SK-N-SH treated with all-trans-retinoic acid at 6 μM for 48 hours (cell line): ENCODE measurements around the gene TIMP1.

Source experiments
- ARNTL ChIP-seq: fragments of 450-650 bp; formaldehyde crosslinking; IDR thresholded peaks from 2 replicates; pipeline ENCODE4 v1.5.0; 2020; ENCODE audit warnings: low read depth, mild to moderate bottlenecking, moderate library complexity, borderline replicate concordance
- CREB5 ChIP-seq: fragments of 250-450 bp; sonication (Bioruptor Pico); IDR thresholded peaks from 2 replicates; pipeline ENCODE4 v1.5.1; 2020; ENCODE audit warnings: low read depth, mild to moderate bottlenecking, moderate library complexity
- PATZ1 ChIP-seq: fragments of 250-450 bp; sonication (Bioruptor Pico); IDR thresholded peaks from 2 replicates; pipeline ENCODE4 v1.8.0; 2020; ENCODE audit warnings: mild to moderate bottlenecking, moderate library complexity, borderline replicate concordance
- SNAI2 ChIP-seq: fragments of 250-450 bp; sonication (Bioruptor Pico); IDR thresholded peaks from 2 replicates; pipeline ENCODE4 v1.5.0; 2020; ENCODE audit warnings: mild to moderate bottlenecking, moderate library complexity
- TCF4 ChIP-seq: fragments of 250-450 bp; sonication (Bioruptor Pico); IDR thresholded peaks from 2 replicates; pipeline ENCODE4 v1.8.0; 2021; ENCODE audit warnings: mild to moderate bottlenecking, moderate library complexity, borderline replicate concordance
- ZC3H10 ChIP-seq: fragments of 250-450 bp; sonication (Bioruptor Pico); IDR thresholded peaks from 2 replicates; pipeline ENCODE4 v1.5.1; 2021; ENCODE audit warnings: mild to moderate bottlenecking, moderate library complexity
- ZFP3 ChIP-seq: fragments of 250-450 bp; sonication (Bioruptor Pico); IDR thresholded peaks from 2 replicates; pipeline ENCODE4 v1.5.0; 2020; ENCODE audit warnings: mild to moderate bottlenecking, moderate library complexity
- ZFP30 ChIP-seq: fragments of 450-650 bp; formaldehyde crosslinking; IDR thresholded peaks from 2 replicates; pipeline ENCODE4 v1.5.0; 2022; ENCODE audit warnings: mild to moderate bottlenecking, moderate library complexity
- ZNF565 ChIP-seq: fragments of 450-650 bp; formaldehyde crosslinking; conservative IDR thresholded peaks from 2 replicates; pipeline ENCODE4 v1.5.0; 2020; ENCODE audit warnings: low read depth, mild to moderate bottlenecking, moderate library complexity
- ZNF70 ChIP-seq: fragments of 450-650 bp; formaldehyde crosslinking; IDR thresholded peaks from 2 replicates; pipeline ENCODE4 v1.5.0; 2020; ENCODE audit warnings: mild to moderate bottlenecking, moderate library complexity

GRCh38 chrX:47629419-47630200 lies 47.4 kb downstream of the TIMP1 start, which contains the start of gene CFP:
- TF ChIP-seq ZNF565 (CRISPR knock-in tag) = no peak
- no peak for TF ChIP-seq PATZ1
- TF ChIP-seq ZFP3 (CRISPR knock-in tag) = no peak
- no peak for TF ChIP-seq ARNTL (CRISPR knock-in tag)
- no peak for TF ChIP-seq ZC3H10 (CRISPR knock-in tag)
- TF ChIP-seq CREB5 (CRISPR knock-in tag) = no peak
- TF ChIP-seq TCF4 (CRISPR knock-in tag) = no peak
- no peak for TF ChIP-seq SNAI2 (CRISPR knock-in tag)
- no peak for TF ChIP-seq ZFP30 (CRISPR knock-in tag)
- TF ChIP-seq ZNF70 = no peak
